Endothelial cell of umbilical vein (primary cell): Measurements from ENCODE around the gene IRS1. TPM values are rescaled to one million over a fixed set of nuclear protein-coding genes. Genes with fewer than 3 reads are reported as not detected.

Experiments
- BruUV-seq: library from RNA; stranded (reverse); fragments of 400-500 nt; replicated peaks from 2 replicates; lab custom pipeline; 2021; lab: Mats Ljungman, UMichigan
- CTCF ChIA-PET: fragments of 300-600, 350-600 bp; sonication (Branson Sonifier 250); formaldehyde crosslinking; loops from one replicate; lab custom pipeline; 2021; ENCODE audit warnings: antibody characterized with exemption, inconsistent platforms; lab: Charles Lee
- POLR2A ChIA-PET: fragments of 300-600, 350-600 bp; sonication (Branson Sonifier 250); formaldehyde crosslinking; loops from one replicate; lab custom pipeline; 2021; ENCODE audit warnings: antibody characterized with exemption, inconsistent platforms; lab: Charles Lee
- DNase-seq: peaks from one replicate; pipeline ENCODE4 v3.0.0-alpha.2; 2011; ENCODE audit warnings: low read depth, low spot score
- FAIRE-seq: peaks from 2 replicates; lab custom pipeline; 2011; peaks lifted over from hg19 to GRCh38; lab: Jason Lieb, UNC
- H2AFZ ChIP-seq: 2 replicates; pipeline ENCODE4 v1.6.0; 2012; ENCODE audit warnings: low read depth, low read length, control low read depth, inconsistent platforms
- H3K27ac ChIP-seq: 2 replicates; pipeline ENCODE4 v1.5.1; 2011; ENCODE audit warnings: low read depth, mild to moderate bottlenecking, control low read depth, low read length, moderate library complexity; ENCODE audit not compliant: insufficient read depth
- H3K27me3 ChIP-seq, 2 experiments: 2 replicates each; pipeline versions ENCODE4 v1.6.0 to v1.6.1; 2011; ENCODE audit warnings: low read length in 2 of 2, mixed read lengths in 1 of 2; ENCODE audit not compliant: control insufficient read depth in 2 of 2, insufficient read depth in 2 of 2
- H3K36me3 ChIP-seq, 2 experiments: 2 replicates in 1 of 2; 3 replicates in 1 of 2; pipeline ENCODE4 v1.5.1; 2011; ENCODE audit warnings: low read length in 2 of 2, mild to moderate bottlenecking in 1 of 2, moderate library complexity in 1 of 2; ENCODE audit not compliant: control insufficient read depth in 2 of 2, insufficient read depth in 2 of 2; ENCODE audit errors: extremely low read depth in 1 of 2
- H3K4me1 ChIP-seq: 3 replicates; pipeline ENCODE4 v1.5.1; 2011; ENCODE audit warnings: mild to moderate bottlenecking, low read length; ENCODE audit not compliant: control insufficient read depth, insufficient read depth; ENCODE audit errors: extremely low read depth
- H3K4me2 ChIP-seq: 2 replicates; pipeline ENCODE4 v1.6.1; 2011; ENCODE audit warnings: low read length, control low read depth, mixed read lengths; ENCODE audit not compliant: insufficient read depth
- H3K4me3 ChIP-seq, 3 experiments: fragments of 200-600 bp in 1 of 3; sonication (generic), shearing (Covaris generic) in 1 of 3; replicated peaks in 1 of 3; 2 replicates each; pipeline ENCODE4 v1.5.1; 2011 to 2016; ENCODE audit warnings: control low read depth in 3 of 3, low read length in 3 of 3, mild to moderate bottlenecking in 2 of 3, inconsistent platforms in 1 of 3, low read depth in 1 of 3, moderate library complexity in 1 of 3; ENCODE audit not compliant: insufficient read depth in 1 of 3
- H3K79me2 ChIP-seq: 2 replicates; pipeline ENCODE4 v1.6.0; 2012; ENCODE audit warnings: low read length, inconsistent platforms; ENCODE audit not compliant: control insufficient read depth, insufficient read depth
- H3K9ac ChIP-seq: replicated peaks from 2 replicates; pipeline ENCODE3; 2011; ENCODE audit warnings: low read length, control low read depth; ENCODE audit not compliant: insufficient read depth; ENCODE audit errors: extremely low read depth
- H3K9me1 ChIP-seq: replicated peaks from 3 replicates; pipeline ENCODE4 v1.6.0; 2011; ENCODE audit warnings: mild to moderate bottlenecking, low read length; ENCODE audit not compliant: control insufficient read depth, insufficient read depth; ENCODE audit errors: extremely low read depth
- H3K9me3 ChIP-seq: replicated peaks from 2 replicates; pipeline ENCODE4 v1.5.1; 2012; ENCODE audit warnings: low read length, inconsistent platforms; ENCODE audit not compliant: control insufficient read depth, insufficient read depth
- H4K20me1 ChIP-seq: replicated peaks from 2 replicates; pipeline ENCODE3; 2011; ENCODE audit warnings: mild to moderate bottlenecking, low read length; ENCODE audit not compliant: control insufficient read depth, insufficient read depth; ENCODE audit errors: extremely low read depth
- EZH2 ChIP-seq: IDR thresholded peaks from 2 replicates; pipeline ENCODE4 v1.6.1; 2012; ENCODE audit warnings: borderline replicate concordance, low read depth, mild to moderate bottlenecking, moderate library complexity, low read length, inconsistent platforms; ENCODE audit not compliant: severe bottlenecking
- FOS ChIP-seq: IDR thresholded peaks from 2 replicates; pipeline ENCODE4 v1.6.1; 2011; ENCODE audit warnings: mild to moderate bottlenecking, low read length, moderate library complexity, borderline replicate concordance; ENCODE audit not compliant: insufficient read depth
- GATA2 ChIP-seq: IDR thresholded peaks from 2 replicates; pipeline ENCODE4 v1.7.0; 2011; ENCODE audit warnings: low read depth, mild to moderate bottlenecking, moderate library complexity, mixed read lengths, low read length; ENCODE audit not compliant: insufficient read length, insufficient read depth
- JUN ChIP-seq: IDR thresholded peaks from 2 replicates; pipeline ENCODE4 v1.6.1; 2011; ENCODE audit warnings: borderline replicate concordance, low read depth; ENCODE audit not compliant: insufficient read length, insufficient read depth
- MYC ChIP-seq: IDR thresholded peaks from one replicate; pipeline ENCODE4 v1.6.1; 2011; ENCODE audit warnings: mild to moderate bottlenecking, low read depth, low read length
- POLR2A ChIP-seq: IDR thresholded peaks from 2 replicates; pipeline ENCODE4 v1.6.1; 2012; ENCODE audit warnings: low read depth, mild to moderate bottlenecking, control low read depth, low read length
- POLR2AphosphoS5 ChIP-seq: IDR thresholded peaks from 2 replicates; pipeline ENCODE4 v1.6.1; 2012; ENCODE audit warnings: low read depth, mild to moderate bottlenecking, control low read depth, low read length, moderate library complexity; ENCODE audit not compliant: insufficient read depth
- dilution Hi-C: fragments of 300-500 bp; cut with MboI; formaldehyde crosslinking; loops from one replicate; pipeline ENCODE4 v1.15.0; 2019; ENCODE audit warnings: low sequenced_read_pairs; ENCODE audit not compliant: extremely low pct_ligation_motif_present
- intact Hi-C: fragments of 100-400 bp; cut with micrococcal nuclease; formaldehyde crosslinking; loops from one replicate; pipeline ENCODE4 v1.10.0; 2022
- polyA plus RNA-seq, 4 experiments: library from polyadenylated mRNA; depleted of rRNA in 3 of 4; stranded (reverse) in 3 of 4; unstranded in 1 of 4; fragments of >200 nt; gene quantifications; 2 replicates each; pipeline versions ENCODE4 v1.2.1 to v1.2.3, GENCODE V29; 2011 to 2012; ENCODE audit warnings: missing spikeins in 1 of 4
- total RNA-seq: library from RNA; stranded (reverse); gene quantifications from 2 replicates; pipeline ENCODE4 v1.2.3, GENCODE V29; 2021
- TF ChIP-seq, protein P1 (sequence below): IDR thresholded peaks from 2 replicates; pipeline ENCODE4 v1.6.1; 2011; ENCODE audit not compliant: insufficient read depth, insufficient read length
- TF ChIP-seq, protein P2 (sequence below), 2 donors: IDR thresholded peaks; 1 replicate in 1 of 2; 2 replicates in 1 of 2; pipeline ENCODE4 v1.5.1; 2011; ENCODE audit warnings: low read length in 2 of 2, mild to moderate bottlenecking in 2 of 2, moderate library complexity in 2 of 2, control low read depth in 1 of 2, inconsistent platforms in 1 of 2, low read depth in 1 of 2; ENCODE audit not compliant: insufficient read depth in 1 of 2; ENCODE audit errors: extremely low read depth in 1 of 2

The IRS1 gene
- total and polyA plus RNA-seq, 2 donors (not counting 3 experiments of a cell fraction or from before 2014, with no cell fraction given) = 0.10 to 0.11 TPM

DNA sequence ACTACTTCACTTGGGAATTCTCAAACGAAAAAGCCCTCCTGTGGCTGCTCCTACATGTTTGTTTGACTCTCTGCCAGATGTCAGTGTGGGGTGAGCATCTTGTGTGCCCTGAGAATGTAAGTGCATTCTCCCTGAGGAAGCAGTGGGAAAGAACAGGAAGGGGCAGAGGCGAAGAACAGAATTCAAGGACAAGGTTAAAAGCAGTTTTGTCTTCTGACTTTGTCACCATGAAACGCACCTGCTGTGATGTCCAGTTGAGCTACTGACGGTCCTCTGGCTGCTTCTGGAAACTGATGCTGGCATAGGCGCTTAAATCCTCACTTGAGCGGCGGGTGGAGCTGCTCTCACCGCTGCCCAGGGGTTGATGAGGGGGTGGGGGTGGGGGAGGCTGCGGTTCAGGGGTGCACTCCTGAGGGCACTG, 4.9 kb downstream of the IRS1 start:
- H3K79me2 ChIP-seq = no peaks in the 10 kb centered on the region
- DNase-seq (no peak), FAIRE-seq (no peak)
- H3K27ac ChIP-seq = no peak overlapping the region
- TF ChIP-seq, protein P1, sequence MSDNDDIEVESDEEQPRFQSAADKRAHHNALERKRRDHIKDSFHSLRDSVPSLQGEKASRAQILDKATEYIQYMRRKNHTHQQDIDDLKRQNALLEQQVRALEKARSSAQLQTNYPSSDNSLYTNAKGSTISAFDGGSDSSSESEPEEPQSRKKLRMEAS = no peak
- no peak for TF ChIP-seq JUN
- no peak for TF ChIP-seq EZH2
- no peak for TF ChIP-seq FOS
- TF ChIP-seq GATA2 = no peak
- no peak for TF ChIP-seq POLR2A
- TF ChIP-seq, protein P2, sequence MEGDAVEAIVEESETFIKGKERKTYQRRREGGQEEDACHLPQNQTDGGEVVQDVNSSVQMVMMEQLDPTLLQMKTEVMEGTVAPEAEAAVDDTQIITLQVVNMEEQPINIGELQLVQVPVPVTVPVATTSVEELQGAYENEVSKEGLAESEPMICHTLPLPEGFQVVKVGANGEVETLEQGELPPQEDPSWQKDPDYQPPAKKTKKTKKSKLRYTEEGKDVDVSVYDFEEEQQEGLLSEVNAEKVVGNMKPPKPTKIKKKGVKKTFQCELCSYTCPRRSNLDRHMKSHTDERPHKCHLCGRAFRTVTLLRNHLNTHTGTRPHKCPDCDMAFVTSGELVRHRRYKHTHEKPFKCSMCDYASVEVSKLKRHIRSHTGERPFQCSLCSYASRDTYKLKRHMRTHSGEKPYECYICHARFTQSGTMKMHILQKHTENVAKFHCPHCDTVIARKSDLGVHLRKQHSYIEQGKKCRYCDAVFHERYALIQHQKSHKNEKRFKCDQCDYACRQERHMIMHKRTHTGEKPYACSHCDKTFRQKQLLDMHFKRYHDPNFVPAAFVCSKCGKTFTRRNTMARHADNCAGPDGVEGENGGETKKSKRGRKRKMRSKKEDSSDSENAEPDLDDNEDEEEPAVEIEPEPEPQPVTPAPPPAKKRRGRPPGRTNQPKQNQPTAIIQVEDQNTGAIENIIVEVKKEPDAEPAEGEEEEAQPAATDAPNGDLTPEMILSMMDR (IDR thresholded peaks at IDR 0.05; ENCODE audit: extremely low read depth in 1 of 2, insufficient read depth in 1 of 2, low read depth in 1 of 2, low read length in 2 of 2) = no peak
- TF ChIP-seq POLR2AphosphoS5 = no peak
- TF ChIP-seq MYC = no peak
- H3K4me2 ChIP-seq = no peak overlapping the region
- H3K4me1 ChIP-seq = peaks cover 10% of the 10 kb centered on the region
- peaks cover 9 to 22% of the 10 kb centered on the region in 2 experiments for H3K27me3 ChIP-seq
- no peaks in the 10 kb centered on the region for H3K9me3 ChIP-seq
- ChIA-PET CTCF (interaction anchor here (0.8 to 1.3 kb wide), 3 partner anchors 8 to 906 kb away, joined by 3 to 4 read pairs (median 3); no protein-coding TSS in a partner anchor), POLR2A (no interaction called here)
- H3K9me1 ChIP-seq = no peaks in the 10 kb centered on the region
- no peaks in the 10 kb centered on the region for H4K20me1 ChIP-seq
- BruUV-seq = no TSS peak
- H3K9ac ChIP-seq = no peak overlapping the region
- H3K4me3 ChIP-seq = no peak overlapping the region
- dilution Hi-C loops (no loop called here), intact Hi-C loops (loop anchor here (5.0 to 10.0 kb wide), 3 partner anchors 417 to 760 kb away; no protein-coding TSS in a partner anchor)
- no peak overlapping the region for H2AFZ ChIP-seq
- H3K36me3 ChIP-seq = no peaks in the 10 kb centered on the region
